Stimulated activated CD8-positive, alpha-beta memory T cell treated with anti-CD3 and anti-CD28 coated beads, Interleukin-4, amount 100 ng/mL, for 48 hours (primary cell): ENCODE data around the gene ZCCHC4.

Experiments used
- DNase-seq: peaks from one replicate; pipeline ENCODE4 v3.0.0-alpha.2; 2020

Gene ZCCHC4, protein sequence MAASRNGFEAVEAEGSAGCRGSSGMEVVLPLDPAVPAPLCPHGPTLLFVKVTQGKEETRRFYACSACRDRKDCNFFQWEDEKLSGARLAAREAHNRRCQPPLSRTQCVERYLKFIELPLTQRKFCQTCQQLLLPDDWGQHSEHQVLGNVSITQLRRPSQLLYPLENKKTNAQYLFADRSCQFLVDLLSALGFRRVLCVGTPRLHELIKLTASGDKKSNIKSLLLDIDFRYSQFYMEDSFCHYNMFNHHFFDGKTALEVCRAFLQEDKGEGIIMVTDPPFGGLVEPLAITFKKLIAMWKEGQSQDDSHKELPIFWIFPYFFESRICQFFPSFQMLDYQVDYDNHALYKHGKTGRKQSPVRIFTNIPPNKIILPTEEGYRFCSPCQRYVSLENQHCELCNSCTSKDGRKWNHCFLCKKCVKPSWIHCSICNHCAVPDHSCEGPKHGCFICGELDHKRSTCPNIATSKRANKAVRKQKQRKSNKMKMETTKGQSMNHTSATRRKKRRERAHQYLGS

DNA sequence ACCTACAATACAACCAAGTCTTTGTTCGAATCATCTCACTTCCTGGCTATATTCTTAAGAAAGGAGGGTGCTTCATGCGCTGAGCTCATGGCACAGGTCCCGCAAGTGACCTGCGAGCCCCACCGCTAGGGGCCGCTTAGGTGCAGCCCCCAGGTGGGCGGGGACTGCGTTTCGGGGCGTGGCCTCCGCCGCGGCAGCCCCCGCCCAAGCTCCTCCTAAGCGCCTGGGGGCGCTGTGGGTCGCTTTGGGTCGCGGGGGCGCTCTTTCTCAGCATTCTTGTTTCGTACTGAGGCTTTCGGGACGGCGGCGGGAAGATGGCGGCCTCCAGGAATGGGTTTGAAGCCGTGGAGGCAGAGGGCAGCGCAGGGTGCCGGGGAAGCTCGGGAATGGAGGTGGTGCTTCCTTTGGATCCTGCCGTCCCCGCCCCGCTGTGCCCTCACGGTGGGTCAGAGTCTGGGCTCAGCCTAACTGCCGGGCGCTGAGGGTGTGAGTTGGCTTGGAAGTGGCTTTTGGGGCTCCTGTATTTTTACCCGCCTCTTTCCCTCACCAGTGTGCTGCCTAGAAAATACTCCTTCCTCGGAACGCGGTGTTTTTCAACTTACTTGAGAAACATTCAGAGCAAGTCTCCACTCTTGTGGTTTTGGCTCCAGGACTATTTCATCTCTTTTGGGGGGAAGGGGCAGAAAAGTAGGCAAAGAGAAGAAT is at the start of gene ZCCHC4:
TSS of gene ZCCHC4 (plus strand) at position 279 of the 705 bp plus-strand sequence. CDS start at position 315, 36 bp downstream.
- DNase-seq = peak; percentile 89

DNA sequence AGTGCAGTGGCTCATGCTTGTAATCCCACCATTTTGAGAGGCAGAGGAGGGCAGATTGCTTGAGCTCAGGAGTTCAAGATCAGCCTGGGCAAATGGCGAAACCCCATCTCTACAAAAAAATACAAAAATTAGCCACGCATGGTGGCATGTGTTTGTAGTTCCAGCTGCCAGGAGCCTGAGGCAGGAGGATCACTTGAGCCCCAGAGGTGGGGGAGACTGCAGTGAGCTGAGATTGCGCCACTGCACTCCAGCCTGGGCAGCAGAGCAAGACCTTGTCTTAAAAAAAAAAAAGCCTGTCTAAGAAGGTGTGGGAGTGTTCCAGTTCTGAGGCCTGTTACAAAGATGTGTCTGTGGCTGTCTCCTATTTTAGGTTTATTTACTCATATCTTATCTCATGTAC is 40.7 kb upstream of the ZCCHC4 start:
- DNase-seq = no peak

DNA sequence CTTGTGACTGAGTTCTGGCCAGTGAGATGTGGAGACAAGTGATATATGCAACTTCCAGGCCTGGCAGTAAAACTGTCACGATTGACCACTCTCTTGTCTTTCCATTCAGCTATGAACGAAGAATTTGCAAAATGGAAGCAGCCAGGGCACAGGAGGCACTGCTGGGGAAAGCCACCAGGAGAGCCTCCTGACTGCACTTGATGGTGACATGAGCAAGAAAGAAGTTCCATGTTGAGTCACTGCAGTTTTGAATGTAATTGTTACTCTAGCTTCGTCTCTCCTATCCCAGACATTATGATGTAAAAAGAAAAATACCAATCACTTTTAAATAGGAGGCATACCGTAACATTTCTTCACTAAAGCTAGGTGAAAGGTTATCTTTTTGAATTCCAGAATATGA is 32.4 kb upstream of the ZCCHC4 start:
- no peak for DNase-seq

DNA sequence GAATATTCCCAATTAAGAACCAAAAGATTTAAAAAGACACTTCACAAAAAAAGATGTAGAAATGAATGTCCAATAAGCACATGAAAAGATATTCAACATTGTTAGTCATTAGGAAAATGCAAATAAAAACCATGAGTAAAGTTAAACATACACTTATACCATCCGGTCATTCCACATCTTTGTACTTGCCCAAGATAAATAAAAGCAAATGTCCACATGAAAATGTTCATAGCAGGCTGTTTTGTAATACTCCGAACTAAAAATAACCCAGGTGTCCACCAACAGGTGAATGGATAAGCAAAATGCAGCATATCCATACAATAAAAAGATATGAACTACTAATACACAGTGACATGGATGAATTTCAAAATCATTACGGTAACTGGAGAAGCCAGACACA is 28.6 kb upstream of the ZCCHC4 start:
- no peak for DNase-seq

DNA sequence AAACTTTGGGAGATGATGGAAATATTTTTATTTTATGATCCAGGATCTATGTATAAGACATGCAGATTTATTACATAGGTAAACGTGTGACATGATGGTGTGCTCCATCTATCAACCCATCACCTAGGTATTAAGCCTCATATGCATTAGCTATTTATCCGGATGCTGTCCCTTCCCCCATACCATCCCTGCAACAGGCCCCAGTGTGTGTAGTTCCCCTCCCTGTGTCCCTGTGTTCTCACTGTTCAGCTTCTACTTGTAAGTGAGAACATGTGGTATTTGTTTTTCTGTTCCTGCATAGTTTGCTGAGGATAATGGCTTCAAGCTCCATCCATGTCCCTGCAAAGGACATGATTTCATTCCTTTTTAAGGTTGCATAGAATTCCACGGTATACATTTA is 28.1 kb upstream of the ZCCHC4 start:
- DNase-seq = no peak

DNA sequence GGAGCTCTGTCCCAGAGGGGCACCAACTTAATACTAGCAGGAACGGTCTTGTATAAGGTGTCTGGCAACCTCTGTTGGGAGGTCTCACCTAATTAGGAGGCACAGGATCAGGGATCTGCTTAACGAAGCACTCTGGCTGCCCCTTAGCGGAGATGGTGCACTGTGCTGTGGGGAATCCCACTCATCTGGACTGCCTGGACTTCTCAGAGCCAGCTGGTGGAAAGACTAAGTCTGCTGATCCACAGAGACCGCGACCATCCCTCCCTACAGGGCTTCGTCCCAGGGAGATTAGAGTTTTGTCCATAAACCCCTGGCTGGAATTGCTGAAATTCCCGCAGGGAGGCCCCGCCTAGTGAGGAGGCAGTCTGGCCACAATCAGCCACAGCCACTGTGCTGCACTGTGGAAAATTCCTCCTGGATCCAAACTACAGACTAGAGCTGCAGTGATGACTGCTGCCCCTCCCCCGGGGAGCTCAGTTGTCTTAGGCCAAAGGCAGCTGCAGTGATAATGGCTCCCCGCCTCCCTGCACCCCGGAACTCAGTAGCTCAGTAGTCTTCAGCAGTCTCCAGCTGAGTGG is 22.0 kb upstream of the ZCCHC4 start:
- DNase-seq = no peak

DNA sequence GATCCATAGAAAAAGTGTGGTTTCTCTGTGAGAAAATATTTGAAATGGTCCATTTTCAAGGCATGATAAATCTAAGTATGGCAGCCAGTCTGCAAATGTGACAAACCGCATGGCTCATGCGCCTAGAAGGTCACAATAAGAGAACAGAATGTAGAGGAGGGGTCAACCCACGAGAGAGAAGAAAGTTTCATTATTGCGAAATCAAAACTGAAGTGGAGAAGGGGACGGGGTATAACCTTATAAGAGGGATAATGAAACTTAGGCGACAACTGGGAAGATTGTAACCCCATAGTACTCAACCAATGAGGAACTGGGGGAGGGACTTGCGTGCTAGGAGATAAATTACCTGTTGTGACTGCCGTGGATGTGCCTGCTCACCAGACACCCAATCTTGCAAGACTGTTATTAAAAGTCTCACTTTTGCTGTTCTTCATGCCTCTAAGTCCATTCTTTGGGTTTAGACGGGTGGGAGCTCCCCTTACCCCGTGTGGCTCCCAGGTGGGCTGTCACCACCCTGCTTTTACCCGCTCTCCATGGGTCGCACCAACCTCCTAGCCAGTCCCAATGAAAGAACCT is 21.3 kb upstream of the ZCCHC4 start:
- no peak for DNase-seq

DNA sequence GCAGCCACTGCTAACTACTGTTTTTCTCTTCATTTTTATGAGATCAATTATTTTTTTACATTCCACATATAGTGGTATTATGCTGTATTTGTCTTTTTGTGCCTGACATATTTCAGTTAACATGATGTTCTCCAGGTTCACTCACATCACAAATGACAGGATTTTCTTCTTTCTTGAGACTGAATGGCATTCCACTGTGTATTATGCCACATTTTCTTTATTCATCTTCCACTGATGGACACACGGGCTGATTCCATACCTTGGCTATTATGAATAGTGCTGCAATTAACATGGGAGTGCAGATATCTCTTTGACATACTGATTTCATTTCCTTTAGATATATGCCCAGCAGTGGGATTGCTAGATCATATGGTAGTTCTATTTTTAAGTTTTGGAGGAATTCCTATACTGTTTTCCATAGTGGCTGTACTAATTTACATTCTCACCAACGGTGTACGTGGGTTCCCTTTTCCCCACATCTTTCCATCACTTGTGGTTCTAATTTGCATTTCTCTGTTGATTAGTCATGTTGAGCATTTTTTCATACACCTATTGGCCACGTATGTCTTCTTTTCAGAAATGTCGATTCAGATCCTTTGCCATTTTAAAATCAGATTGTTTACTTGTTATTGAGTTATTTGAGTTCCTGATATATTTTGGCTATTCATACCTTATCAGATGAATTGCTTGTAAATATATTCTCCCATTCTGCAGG is 14.9 kb upstream of the ZCCHC4 start:
- no peak for DNase-seq

DNA sequence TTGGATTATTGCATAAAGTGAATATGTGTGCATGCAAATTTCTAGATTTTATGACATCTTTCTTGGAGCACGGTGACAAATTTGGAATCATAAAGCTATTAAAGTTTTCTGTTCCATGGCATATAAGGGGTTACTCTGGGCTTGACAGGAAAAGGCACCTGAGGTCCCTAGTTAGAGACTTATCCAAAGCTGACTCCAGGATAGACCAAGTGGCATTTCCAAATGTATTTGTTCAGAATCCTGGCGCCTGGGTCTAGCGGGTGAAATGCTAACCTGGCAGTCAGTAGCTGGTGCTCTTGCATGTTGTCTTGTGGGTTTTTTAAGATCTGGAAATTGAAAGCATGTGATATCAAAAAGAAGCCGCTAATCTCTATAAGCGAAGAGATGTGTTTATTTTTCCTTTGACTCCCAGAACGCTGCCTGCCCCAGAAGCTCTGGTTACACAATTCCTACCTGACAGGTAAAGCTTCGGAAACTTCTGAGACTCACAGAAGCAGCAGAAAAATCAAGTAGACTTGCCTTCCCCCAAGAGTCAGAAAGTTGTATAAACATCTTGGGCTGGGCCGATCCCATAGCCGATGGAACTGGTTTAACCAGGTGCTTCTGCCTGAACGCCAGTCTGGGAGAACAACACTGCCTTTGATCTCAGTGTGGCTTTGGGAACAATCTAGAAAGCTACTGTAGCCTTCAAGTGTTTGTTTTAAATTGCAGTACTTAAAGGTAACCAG is 12.9 kb upstream of the ZCCHC4 start:
- no peak for DNase-seq

DNA sequence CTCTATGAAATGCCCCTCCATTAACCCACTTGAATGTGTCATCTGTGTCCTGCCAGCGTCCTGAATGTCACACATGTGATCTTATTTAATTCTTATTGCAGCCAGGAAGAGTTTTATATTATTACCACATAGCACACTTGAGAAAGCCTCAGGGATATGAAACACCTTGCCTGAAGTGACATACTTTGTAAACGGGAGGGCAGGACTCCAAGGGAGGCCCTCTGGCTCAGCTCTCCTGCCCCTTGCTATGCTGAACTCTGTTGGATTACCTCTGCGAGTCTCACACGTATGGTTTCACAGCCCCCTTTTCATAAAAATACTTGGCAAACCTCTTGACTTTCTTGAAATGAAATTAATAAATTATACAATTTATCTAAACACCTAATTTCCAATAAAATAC is 11.1 kb upstream of the ZCCHC4 start:
- no peak for DNase-seq

DNA sequence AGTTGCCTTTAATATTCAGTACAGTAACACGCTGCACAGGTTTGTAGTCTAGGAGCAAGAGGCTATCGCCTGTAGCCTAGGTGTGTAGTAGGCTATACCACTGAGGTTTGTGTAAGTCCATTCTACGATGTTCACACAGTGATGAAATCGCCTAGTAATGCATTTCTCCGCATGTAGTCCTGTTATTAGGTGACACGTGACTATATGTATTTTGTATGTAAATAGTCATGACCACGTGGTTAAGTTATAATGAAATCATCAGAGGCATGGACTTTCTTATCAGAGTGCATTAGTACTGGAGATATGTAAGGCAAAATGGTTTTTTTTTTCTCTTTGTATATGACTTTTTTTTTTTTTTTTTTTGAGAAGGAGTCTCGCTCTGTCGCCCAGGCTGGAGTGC is 9.9 kb upstream of the ZCCHC4 start:
- no peak for DNase-seq

DNA sequence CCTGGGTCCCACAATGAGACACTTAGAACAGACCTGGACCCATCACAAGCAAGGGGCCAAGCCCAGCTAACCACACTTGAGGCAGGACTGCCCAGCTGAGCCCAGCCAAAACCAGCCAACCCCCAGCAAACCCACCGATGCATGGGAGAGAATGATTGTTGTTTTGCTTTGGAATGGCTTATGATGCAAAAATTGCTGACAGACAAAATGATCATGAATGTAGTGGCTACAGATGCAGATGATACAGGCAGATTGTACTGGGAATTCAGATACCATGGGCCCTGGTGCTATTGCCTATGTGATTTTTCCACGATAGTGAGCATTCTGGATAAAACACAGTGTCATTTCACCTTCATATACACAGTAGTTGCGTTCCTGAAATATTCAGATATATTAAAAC is 9.0 kb upstream of the ZCCHC4 start:
- DNase-seq = no peak

DNA sequence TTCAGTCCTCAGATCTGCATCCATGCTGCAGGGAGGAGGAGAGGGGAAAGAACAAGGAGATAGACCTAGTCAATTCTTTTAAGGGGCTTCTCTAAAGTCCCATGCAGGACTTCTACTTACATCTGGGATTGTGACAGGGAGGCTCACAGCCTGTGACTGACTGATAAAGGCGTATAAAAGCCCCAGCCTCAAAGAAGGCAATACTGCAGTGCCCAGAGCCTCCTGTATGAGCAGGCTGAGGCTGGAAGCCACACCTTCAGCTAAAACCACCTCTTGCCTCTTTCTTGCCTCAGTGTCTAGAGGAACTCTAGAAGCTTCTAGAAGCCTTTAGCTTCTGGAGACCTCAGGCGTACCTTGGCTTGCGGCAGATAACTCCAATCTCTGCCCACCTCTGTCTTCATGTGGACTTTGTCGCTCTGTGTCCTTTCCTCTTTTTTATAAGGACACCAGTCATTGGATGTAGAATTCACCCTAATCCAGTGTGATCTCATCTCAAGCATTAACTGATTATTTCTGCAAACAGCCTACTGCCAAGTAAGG is 6.0 kb upstream of the ZCCHC4 start:
- DNase-seq = no peak

DNA sequence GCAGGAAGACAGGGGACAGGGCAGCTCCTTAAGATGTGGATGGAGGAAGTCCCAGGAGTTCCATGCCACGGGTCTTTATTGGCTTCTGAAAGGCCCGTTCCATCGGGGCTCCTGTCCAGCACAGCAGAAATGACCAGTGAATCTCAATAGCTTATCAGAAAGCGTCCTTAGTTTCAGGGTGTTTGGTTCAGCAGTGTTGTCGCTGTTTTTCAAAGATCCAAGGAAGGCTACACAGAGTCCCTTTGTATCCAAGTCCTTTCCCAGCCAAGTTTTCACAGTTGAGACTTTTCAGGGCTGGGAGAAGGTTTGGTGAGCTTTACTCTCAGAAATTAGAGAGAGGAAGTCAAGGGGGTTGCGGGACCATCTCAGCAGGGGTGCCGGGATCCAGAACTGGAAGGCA is 5.0 kb upstream of the ZCCHC4 start:
- no peak for DNase-seq

DNA sequence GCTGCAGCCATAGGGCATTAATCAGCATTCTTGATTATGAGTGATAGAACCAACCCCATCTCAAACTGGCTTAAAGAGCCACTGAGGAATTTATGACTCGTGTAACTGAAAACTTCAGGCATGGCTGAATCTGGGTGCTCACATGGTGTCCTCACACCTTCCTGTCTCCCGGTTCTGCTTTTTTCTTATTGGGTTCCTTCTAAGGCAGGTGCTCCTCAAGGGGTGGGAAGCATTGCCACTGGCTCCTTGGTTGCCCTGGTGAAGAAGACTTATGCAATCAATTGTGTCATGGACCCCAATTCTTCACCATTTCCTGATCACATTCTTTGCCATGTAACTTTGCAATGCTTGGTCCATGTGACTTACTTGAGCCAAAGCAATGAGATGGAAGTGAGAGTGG is 4.3 kb upstream of the ZCCHC4 start:
- DNase-seq = no peak

DNA sequence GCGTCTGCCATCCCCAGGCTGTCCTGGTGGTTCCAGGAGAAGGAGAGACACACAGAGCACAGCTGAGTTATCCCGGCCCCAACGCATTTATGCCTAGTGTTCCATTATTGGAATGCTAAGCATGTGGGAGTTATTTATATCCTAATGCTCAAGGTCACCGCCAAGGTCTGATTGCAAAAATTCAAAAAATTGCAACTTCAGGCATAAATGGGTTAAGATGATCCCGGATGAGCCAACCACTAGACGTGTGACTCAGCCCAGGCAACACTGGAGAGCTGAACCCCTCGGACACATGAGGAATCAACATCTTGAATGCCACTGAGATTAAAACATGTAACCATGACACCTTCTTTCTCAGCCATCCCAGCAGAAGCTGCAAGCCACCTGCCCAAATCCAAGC is 3.8 kb upstream of the ZCCHC4 start:
- DNase-seq = no peak

DNA sequence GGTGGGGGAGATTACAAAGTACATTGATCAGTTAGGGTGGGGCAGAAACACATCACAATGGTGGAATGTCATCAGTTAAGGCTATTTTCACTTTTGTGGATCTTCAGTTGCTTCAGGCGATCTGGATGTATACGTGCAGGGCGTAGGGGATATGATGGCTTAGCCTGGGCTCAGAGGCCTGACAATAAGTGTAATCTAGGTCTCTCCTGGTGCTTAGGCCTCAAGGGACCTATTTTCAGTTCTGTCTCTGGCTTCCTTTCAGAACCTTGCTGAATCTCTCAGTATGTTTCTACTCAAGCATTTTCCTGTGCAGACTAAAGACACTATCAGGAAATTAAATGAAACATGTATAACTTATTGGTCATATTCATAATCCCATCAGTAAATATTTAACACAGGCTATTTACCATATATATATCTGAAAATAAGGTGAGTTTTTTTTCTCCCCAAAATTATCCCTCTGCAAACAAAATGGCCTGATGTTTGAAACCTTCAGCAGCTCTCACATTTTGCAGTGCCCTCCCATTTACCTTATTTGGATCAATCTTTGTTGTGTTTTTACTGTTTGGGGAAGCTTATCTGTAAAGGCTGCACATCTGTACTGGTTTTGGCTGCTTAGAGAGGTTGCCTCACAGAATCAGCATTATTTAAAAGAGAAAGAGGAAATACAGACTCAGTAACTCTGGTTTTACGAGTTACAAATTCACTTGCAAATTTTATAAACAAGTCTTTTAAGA is 2.3 kb upstream of the ZCCHC4 start:
- DNase-seq = no peak

DNA sequence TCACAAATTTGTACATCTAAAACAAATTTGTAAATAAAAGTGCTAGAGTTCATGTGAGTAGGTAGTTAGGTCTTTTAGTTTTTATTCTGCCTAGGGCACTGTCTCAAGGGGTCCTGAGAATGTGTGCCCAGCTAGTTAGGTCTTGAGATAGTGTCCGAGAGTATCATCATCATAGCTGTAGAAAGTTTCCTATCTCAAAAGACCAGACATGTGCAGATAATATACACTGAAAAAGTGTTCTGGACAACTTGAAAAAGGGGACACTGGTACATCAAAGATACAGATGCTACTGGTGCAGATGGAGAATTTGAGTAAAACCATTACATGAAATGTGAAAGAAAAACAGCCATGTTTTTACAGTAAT is 1.8 kb upstream of the ZCCHC4 start:
- DNase-seq = no peak

DNA sequence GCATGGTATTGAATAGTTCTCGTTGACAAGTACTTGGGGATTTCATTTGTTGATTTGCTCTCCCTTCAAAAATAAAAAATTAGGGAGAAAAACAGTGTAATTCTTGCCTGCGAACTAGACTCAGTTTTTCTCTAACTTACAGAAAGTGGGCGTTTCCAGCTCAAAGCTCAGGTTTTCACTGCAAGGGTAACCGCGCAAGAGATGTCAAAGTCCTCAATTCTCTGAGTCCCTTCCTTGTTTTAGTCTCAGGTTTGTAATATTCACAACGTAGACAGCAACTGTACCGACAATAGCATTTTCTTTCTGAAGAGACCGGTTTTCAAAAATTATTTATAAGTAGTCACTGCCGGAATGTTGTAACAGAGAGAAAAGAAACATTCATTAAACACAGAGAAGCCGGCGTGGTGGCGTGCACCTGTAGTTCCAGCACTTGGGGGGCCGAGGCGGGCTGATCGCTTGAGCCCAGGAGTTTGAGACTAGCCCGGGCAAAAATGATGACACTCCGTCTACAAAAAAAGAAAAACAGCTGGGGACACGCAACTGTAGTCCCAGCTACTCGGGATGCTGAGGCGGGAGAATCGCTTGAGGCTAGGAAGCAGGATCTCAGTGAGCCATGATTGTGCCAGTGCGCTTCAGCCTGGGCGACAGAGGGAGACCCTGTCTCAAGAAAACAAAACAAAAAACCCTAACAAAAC is 774 bp downstream of the ZCCHC4 start:
- DNase-seq = no peak

DNA sequence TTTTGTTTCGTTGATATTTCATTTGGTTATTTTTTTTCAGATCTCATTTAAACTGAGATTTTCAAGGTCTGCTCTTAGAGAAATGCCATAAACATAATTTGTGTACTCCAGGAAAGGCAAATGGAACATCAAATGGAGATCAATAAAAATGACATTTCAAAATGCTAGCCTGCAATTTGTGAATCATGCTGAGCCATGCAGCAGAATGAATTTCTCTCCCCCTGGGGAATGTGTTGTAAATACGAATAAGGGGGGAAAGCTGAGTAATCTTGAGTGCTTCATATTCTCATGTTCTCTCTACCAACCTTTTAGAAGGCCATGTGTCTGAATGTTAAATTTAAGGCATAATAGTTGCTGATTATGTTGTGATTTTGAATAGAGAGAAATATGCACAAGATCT is 7.8 kb downstream of the ZCCHC4 start:
- no peak for DNase-seq

DNA sequence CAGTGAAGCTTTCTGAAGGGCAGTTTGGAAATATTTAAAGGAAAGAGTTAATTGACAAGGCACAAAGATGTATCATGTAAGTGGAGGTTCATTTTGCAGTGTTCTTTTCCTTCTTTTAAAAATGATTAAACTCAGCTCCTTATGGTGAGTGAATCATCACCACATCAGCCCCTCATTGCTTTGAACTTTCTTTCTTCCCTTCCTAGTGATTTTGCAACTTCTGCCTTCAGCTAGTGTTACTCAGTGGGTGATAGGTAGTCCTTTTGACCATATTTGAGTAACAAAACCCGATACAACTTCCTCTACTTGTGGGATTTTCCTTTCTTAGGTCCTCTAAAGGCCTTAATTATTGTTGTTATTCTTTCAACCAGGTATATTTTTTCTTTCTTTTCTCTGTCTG is 8.2 kb downstream of the ZCCHC4 start:
- DNase-seq = no peak
